ENCODE data around the gene PTGFRN.
"Not testable (repeated sequence)": the region's sequence is repeated elsewhere in the genome, so short reads cannot be mapped to it uniquely, and the experiment has no call there.

DNA sequence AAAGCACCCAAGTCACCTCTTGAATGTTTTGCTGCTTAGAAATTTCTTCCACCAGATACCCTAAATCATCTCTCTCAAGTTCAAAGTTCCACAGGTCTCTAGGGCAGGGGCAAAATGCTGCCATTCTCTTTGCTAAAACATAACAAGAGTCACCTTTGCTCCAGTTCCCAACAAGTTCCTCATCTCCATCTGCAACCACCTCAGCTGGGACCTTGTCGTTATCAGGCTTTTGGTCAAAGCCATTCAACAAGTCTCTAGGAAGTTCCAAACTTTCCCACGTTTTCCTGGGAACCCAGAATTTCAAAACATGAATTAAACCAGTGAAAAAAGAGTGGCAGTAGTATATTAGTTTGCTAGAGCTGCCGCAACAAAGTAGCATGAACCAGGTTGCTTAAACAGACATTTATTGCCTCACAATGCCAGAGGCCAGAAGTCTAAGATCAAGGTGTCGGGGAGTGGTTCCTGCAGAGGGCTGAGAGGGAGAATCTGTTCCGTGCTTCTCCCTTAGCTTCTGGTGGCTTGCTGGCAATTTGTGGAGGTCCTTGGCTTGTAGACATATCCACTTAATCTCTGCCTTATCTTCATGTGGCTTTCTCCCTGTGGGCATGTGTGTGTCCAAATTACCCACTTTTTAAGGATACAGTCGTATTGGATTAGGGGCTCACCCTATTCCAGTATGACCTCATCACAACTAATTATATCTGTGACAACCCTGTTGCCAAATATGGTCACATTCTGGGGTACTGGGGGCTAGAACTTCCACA is 30.2 kb downstream of the PTGFRN start:
- not testable (repeated sequence) for TF ChIP-seq FOXM1 (IDR thresholded peaks at IDR 0.05; ENCODE audit: borderline replicate concordance); TARDBP (IDR thresholded peaks at IDR 0.05)

Measured in HEK293T (cell line).